HL-60/S4 (cell line): ENCODE results near the gene PCDH15.
"Not testable (repeated sequence)": the region's sequence is repeated elsewhere in the genome, so short reads cannot be mapped to it uniquely, and the experiment has no call there.

Experiments
- in situ Hi-C: fragments of 300-500 bp; cut with MboI; formaldehyde crosslinking; loops from 2 replicates; pipeline ENCODE4 v1.14.3; 2022; ENCODE audit warnings: low sequenced_read_pairs

Gene PCDH15

GRCh38 chr10:54576541-54576940 is 224.5 kb downstream of the PCDH15 start:
- in situ Hi-C loops: no loop called here

- in situ Hi-C loops: no loop called here
These were observed 241.5 kb downstream of the PCDH15 start for GRCh38 chr10:54559498-54559897.

- in situ Hi-C loops: no loop called here
These were observed 247.0 kb downstream of the PCDH15 start for GRCh38 chr10:54554028-54554427.

- in situ Hi-C loops: no loop called here
These were observed 251.0 kb downstream of the PCDH15 start for GRCh38 chr10:54550016-54550415.

GRCh38 chr10:54531296-54531695 is 269.7 kb downstream of the PCDH15 start:
- in situ Hi-C loops: no loop called here

- in situ Hi-C loops: no loop called here
These were observed 270.7 kb downstream of the PCDH15 start for GRCh38 chr10:54530299-54530698.

GRCh38 chr10:54525816-54526215 is 275.2 kb downstream of the PCDH15 start:
- in situ Hi-C loops: no loop called here

GRCh38 chr10:54515244-54515643 is 285.8 kb downstream of the PCDH15 start:
- in situ Hi-C loops: not testable (repeated sequence)

GRCh38 chr10:54503863-54504262 is 297.2 kb downstream of the PCDH15 start:
- in situ Hi-C loops: no loop called here

- in situ Hi-C loops: no loop called here
These were observed 299.1 kb downstream of the PCDH15 start for GRCh38 chr10:54501929-54502328.

GRCh38 chr10:54496852-54497251 is 304.2 kb downstream of the PCDH15 start:
- in situ Hi-C loops: no loop called here

- in situ Hi-C loops: no loop called here
These were observed 313.3 kb downstream of the PCDH15 start for GRCh38 chr10:54487743-54488142.

GRCh38 chr10:54485971-54486370 is 315.1 kb downstream of the PCDH15 start:
- in situ Hi-C loops: no loop called here

- in situ Hi-C loops: no loop called here
These were observed 316.8 kb downstream of the PCDH15 start for GRCh38 chr10:54484186-54484585.

GRCh38 chr10:54478601-54479000 is 322.4 kb downstream of the PCDH15 start:
- in situ Hi-C loops: no loop called here

- in situ Hi-C loops: no loop called here
These were observed 323.3 kb downstream of the PCDH15 start for GRCh38 chr10:54477738-54478137.

- in situ Hi-C loops: no loop called here
These were observed 330.8 kb downstream of the PCDH15 start for GRCh38 chr10:54470324-54470631.

GRCh38 chr10:54469587-54470323 is 331.3 kb downstream of the PCDH15 start:
- in situ Hi-C loops: no loop called here

- in situ Hi-C loops: no loop called here
These were observed 346.8 kb downstream of the PCDH15 start for GRCh38 chr10:54454271-54454670.

GRCh38 chr10:54449056-54449455 is 352.0 kb downstream of the PCDH15 start:
- in situ Hi-C loops: no loop called here

- in situ Hi-C loops: no loop called here
These were observed 356.9 kb downstream of the PCDH15 start for GRCh38 chr10:54444170-54444569.

- in situ Hi-C loops: no loop called here
These were observed 359.8 kb downstream of the PCDH15 start for GRCh38 chr10:54441275-54441674.

- in situ Hi-C loops: no loop called here
These were observed 366.2 kb downstream of the PCDH15 start for GRCh38 chr10:54434782-54435181.
